Fibroblast of skin of left biceps (primary cell): ENCODE results near the gene POLR2L.

Experiments used
- DNase-seq, 2 experiments: peaks; one replicate each; pipeline ENCODE4 v3.0.0-alpha.2; 2013; ENCODE audit warnings: low read depth in 2 of 2

Gene POLR2L

DNA sequence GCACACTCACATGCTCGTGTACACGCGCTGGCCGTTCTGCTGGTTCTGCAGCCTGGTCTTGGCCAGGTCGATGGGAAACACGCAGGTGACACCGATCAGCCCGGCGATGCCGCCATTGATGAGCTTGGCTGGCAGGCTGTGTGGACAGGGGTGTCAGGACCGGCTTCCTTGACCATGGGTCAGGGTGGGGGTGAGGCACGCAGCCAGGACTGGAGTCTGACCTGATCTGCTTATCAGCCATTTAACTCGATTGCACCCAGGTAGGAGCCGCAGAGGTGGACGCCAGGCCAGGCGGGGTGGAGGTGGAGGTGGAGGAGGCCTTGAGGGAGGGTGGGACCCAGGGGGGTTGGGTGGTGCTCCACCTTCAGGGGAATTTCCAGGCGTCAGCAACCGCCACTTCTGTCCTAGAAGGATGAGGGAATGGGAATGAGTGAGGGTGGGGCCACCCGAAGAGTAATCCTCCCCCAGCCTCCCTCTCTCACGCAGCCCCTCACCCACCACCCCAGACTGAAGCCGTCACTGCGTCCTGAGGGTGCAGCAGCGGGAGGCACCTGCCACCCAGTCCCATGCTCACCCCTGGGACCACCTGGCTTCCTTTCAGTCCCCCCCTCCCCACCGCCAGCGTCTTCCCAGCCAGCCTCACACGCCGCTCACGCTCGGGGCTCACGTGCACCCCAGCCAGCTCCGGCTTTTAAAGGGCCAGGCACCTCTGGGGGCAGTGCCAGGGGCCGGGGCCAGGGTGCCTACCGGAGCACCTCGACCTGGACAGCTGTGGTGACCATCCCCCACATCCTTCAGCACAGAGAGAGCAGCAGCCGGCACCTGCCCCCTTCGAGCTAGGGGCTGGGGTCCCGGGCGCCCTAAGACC, 47.3 kb downstream of the POLR2L start:
- no peak for DNase-seq

DNA sequence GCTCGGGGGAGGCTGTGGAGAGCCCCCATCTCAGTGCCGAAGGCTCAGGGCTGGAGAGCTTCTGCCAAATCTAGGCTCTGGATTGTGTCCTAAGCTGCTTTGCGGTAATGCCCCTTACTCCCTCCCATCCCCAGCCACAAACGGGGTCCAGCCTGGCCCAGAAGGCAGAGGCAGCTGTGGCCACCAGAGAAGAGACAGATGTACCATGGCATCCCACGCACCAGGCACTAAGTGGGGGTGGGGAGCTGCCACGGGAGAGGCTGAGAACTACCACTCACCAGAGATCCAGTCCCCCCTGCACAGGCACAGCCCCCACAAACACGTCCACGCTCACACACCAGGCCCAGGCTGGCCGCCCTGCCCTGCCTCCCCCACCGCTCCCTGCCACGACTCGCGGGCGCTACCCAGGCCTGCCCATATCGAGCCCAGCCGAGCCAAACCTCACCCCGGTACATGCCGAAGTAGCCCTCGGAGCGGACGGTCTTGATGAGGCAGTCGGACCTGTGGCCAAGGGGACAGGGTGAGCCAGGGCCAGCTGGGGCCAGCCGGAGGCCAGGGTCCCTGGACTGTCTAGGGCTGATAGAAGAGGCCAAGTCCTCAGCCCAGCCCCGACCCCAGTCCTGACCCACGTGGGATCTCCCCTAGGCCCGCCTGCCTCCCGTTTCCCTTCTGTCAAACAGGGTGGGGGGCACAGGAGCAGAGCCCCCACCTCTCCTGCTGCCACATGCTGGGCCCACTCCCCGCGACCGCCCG, 48.1 kb downstream of the POLR2L start:
- DNase-seq, result no peak

DNA sequence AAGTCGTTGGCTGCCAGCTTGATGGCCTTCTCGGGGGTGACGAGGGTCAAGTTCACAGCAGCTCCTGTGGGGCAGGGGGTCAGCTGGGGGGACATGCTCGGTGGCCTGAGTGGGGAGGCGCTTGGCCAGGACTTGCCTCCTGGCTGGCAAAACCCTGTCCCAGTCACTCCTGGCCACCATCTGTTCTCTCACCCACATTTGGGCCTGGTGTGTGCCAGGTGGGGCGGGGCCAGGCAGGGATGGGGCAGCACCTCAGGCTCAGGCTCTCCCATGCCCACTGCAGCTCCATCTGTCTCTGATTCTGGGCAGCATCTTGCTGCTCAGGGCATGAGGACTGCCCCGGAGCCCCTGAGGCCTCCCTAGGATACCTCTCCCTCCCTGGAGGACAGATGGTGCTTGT, 48.8 kb downstream of the POLR2L start:
- DNase-seq, result no peak

DNA sequence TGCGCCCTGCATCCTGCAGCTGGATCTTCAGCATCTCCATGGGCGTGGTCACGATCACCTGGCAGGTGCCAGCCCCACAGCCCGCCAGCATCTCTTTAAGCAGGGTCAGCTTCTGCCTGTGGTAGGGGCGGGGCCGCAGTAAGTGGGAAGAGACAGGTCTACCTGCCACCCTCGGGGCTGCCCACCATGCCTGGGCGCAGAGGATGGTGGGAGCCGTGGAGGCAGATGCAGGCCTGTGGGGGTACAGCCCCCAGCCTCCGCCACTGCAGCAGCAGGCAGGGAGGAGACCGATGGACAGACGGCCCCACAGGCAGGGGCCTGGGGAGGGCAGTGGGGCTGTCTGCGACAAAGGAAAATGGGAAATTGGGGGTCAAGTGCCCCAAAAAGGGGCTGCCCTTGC, 49.5 kb downstream of the POLR2L start:
- no peak for DNase-seq

DNA sequence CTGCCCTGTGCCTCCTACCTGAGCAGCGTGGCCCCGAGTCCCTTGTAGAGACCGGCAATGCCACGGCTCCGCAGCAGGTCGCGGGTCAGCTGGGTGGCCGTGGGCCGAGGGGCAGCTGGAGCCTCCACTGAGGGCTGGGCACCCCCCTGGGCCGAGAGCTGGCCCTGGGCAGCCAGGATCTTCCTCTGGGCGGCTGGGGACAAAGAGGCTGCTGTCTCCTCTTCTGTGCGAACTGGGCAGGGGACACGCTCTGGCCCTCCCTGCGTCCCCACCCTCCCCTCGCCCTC, 49.9 kb downstream of the POLR2L start:
- DNase-seq, result no peak

DNA sequence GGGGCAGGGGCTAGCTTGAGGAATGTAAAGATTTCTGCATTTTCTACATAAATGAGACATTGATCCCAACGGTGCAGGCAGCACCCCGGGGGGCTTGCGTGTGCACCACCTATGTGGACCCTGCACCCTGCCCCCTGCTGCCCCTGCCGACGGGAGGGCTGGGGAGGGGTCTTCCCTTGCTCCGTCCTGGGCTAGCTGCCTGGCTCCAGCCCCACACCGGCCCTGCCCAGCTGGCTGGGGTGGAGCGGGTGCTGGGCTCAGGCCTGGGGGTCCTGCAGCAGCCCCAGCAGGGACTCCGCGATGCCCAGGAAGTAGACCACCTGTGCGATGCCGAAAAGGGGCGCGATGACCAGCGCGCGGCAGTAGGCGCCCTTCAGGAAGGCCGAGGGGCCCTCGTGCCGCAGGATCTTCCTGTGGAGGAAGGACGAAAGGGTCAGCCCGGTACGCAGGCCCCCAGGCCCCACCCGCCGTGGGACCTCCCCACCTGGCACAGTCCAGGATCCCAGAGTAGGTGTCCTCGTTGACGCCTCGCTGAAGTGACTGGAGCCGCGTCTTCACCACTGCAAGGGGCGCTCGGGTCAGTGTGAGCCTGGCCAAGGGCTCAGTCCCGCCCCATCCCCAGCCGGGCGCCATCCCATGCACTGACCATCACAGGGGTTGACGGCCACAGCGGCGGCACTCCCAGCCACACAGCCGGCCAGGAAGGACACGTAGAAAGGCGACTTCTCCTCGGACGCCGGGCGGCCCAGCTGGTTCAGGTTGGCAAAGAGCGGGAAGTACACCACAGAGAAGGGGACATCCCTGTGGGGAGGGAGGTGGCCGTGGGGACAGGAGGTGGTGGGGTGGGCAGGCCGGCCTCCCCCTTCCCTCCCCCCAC, 50.4 kb downstream of the POLR2L start:
- DNase-seq, result no peak

DNA sequence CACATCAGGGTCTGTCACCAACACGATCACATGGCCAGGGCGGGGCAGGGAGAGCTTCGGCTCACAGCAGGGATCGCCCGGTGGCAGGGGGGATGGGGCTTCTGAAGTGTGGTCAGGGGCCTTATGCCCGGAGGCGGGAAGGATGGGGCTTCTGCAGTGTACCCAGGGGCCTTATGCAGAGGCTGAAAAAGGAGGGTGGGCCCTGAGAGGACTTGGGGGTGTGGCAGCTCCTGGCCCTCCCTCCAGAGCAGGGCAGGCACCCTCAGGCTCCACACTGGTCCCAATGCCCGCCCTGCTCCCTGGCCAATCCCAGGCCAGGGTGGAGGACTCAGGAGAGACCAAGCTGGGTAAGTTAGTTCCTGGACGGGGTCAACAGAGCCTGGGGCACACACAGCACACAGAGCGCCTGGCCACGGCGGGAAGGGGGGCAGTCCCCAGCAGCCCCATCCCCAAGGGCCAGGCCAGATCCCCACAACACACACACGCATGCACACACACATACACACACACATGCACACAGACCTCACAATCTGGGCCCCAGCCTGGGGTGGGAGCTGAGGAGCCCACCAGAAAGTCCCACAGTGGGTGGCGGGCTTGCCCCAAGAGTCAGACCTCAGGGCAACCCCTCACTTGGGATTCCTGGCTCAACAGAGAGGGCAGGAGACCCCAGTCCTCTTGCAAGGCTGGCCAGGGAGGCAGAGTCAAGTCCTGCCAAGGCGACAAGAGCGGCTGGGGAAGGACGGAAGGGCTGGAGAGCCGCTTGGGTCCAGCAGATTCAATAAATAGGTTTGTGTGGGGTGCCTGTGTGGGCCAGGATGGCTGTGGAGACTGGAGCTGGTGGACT, 51.4 kb downstream of the POLR2L start:
- no peak for DNase-seq

DNA sequence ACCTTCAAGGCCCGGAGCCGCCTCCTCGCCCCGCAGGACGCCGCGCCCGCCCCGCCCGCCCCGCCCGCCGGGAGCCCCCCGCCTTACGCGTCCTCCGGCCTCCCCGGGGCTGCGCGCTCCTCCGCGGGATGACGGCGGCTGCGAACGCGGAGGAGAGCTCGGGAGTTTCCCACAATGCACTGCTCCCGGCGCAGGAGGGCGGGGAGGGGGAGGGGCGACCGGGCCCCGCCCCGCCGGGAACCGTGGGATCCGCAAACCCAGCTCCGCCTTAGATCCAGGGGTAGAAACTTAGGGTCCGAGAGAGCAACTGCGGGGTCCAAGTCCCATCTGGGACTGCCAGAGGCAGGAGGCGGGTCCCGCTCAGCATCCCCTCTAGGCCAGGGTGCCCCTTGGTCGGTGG, 52.4 kb downstream of the POLR2L start, which contains the start of gene CEND1:
Gene CEND1, minus strand, starts transcription at position 148 of the 400 bp plus-strand sequence. CDS start 1,514 bp downstream, outside the sequence.
- DNase-seq, result no peak
